Melanocyte of skin (primary cell): Measurements from ENCODE around the gene PPP1R9A. TPM values are rescaled to one million over a fixed set of nuclear protein-coding genes. Genes with fewer than 3 reads are reported as not detected.

Experiments
- small RNA-seq, 2 donors: library from RNA; depleted of rRNA; stranded (forward); fragments of <200 nt; gene quantifications; one replicate each; pipeline ENCODE3, GENCODE V24; 2012
- total RNA-seq, 2 donors: library from RNA; depleted of rRNA; stranded (reverse); fragments of >200 nt; gene quantifications; 2 replicates each; pipeline ENCODE4 v1.2.3, GENCODE V29; 2012

The PPP1R9A gene
- 1 to 10 TPM in 1 of 2 donors, under 1 TPM in 1; 1.00 to 1.0 TPM for total RNA-seq

GRCh38 chr7:94907026-94907810 lies at the start of gene PPP1R9A:
TSS of gene PPP1R9A (plus strand) at chr7:94907594. CDS start at chr7:94910114, 2,520 bp downstream.

GRCh38 chr7:95324431-95324830 lies 417.0 kb downstream of the PPP1R9A start, which contains the start of gene PON1:
TSS of gene PON1 (minus strand) at chr7:95324532. CDS start at chr7:95324475, 57 bp downstream.

Small RNAs within 50 kb of the gene (small RNA-seq; reads per million reads assigned to genes)
- gene AC002429.1: 0 reads per million in 2 donors
- 0 reads per million in 2 donors for gene HINT1P2
- gene RNU4-16P: 0 reads per million in 2 donors
